ENCODE results near the gene DEPDC5. TPM values are rescaled to one million over a fixed set of nuclear protein-coding genes. Genes with fewer than 3 reads are reported as not detected.

Gene DEPDC5
- total RNA-seq, 1 experiment from 2014 or later: 39.3 TPM

GRCh38 chr22:31839986-31840385, 86.2 kb downstream of the DEPDC5 start:
- no TSS peak for BruUV-seq (replicated peaks)
- no peak for DNase-seq (ENCODE audit: low spot score)
- intact Hi-C loops (cut with micrococcal nuclease; ENCODE audit: unreplicated experiment): no loop called here
- ChIA-PET CTCF (no interaction called here), POLR2A (ENCODE audit: low non-redundant PET) (no interaction called here)
- no peaks in the 10 kb centered on the region for H3K27me3 ChIP-seq (replicated peaks; ENCODE audit: insufficient read depth, low read depth, low read length, poor library complexity)
- H3K4me3 ChIP-seq (ENCODE audit: low read depth, low read length, poor library complexity, severe bottlenecking): no peak overlapping the region
- H3K9me3 ChIP-seq (ENCODE audit: low read depth, low read length, poor library complexity, severe bottlenecking): no peaks in the 10 kb centered on the region
- no peaks in the 10 kb centered on the region for H3K4me1 ChIP-seq (ENCODE audit: insufficient read depth, low read length, poor library complexity, severe bottlenecking)
- peaks cover 17% of the 10 kb centered on the region for H3K36me3 ChIP-seq (ENCODE audit: insufficient read depth, low read length, poor library complexity, severe bottlenecking)
- TF ChIP-seq CTCF (conservative IDR thresholded peaks at IDR 0.05; ENCODE audit: low read depth, low read length) (no peak), EZH2 (IDR thresholded peaks at IDR 0.05; ENCODE audit: borderline replicate concordance, low read depth, low read length, poor library complexity, severe bottlenecking) (no peak)
- H3K27ac ChIP-seq (ENCODE audit: low read depth, low read length, poor library complexity, severe bottlenecking): no peak overlapping the region

GRCh38 chr22:31840585-31840984, 86.8 kb downstream of the DEPDC5 start:
- ChIA-PET CTCF (no interaction called here), POLR2A (ENCODE audit: low non-redundant PET) (no interaction called here)
- DNase-seq (ENCODE audit: low spot score): no peak
- H3K36me3 ChIP-seq (ENCODE audit: insufficient read depth, low read length, poor library complexity, severe bottlenecking): peaks cover 23% of the 10 kb centered on the region
- H3K4me3 ChIP-seq (ENCODE audit: low read depth, low read length, poor library complexity, severe bottlenecking): no peak overlapping the region
- H3K4me1 ChIP-seq (ENCODE audit: insufficient read depth, low read length, poor library complexity, severe bottlenecking): no peaks in the 10 kb centered on the region
- no peaks in the 10 kb centered on the region for H3K27me3 ChIP-seq (replicated peaks; ENCODE audit: insufficient read depth, low read depth, low read length, poor library complexity)
- H3K9me3 ChIP-seq (ENCODE audit: low read depth, low read length, poor library complexity, severe bottlenecking): no peaks in the 10 kb centered on the region
- no TSS peak for BruUV-seq (replicated peaks)
- H3K27ac ChIP-seq (ENCODE audit: low read depth, low read length, poor library complexity, severe bottlenecking): no peak overlapping the region
- intact Hi-C loops (cut with micrococcal nuclease; ENCODE audit: unreplicated experiment): no loop called here
- TF ChIP-seq CTCF (conservative IDR thresholded peaks at IDR 0.05; ENCODE audit: low read depth, low read length): no peak
- TF ChIP-seq EZH2 (IDR thresholded peaks at IDR 0.05; ENCODE audit: borderline replicate concordance, low read depth, low read length, poor library complexity, severe bottlenecking): no peak

- peaks cover 22% of the 10 kb centered on the region for H3K36me3 ChIP-seq (ENCODE audit: insufficient read depth, low read length, poor library complexity, severe bottlenecking)
- CTCF ChIA-PET: no interaction called here
- BruUV-seq (replicated peaks): no TSS peak
- TF ChIP-seq EZH2 (IDR thresholded peaks at IDR 0.05; ENCODE audit: borderline replicate concordance, low read depth, low read length, poor library complexity, severe bottlenecking) (no peak), CTCF (conservative IDR thresholded peaks at IDR 0.05; ENCODE audit: low read depth, low read length) (no peak)
- no peaks in the 10 kb centered on the region for H3K4me1 ChIP-seq (ENCODE audit: insufficient read depth, low read length, poor library complexity, severe bottlenecking)
- POLR2A ChIA-PET (ENCODE audit: low non-redundant PET): no interaction called here
- H3K9me3 ChIP-seq (ENCODE audit: low read depth, low read length, poor library complexity, severe bottlenecking): no peaks in the 10 kb centered on the region
- no peak overlapping the region for H3K27ac ChIP-seq (ENCODE audit: low read depth, low read length, poor library complexity, severe bottlenecking)
- no peaks in the 10 kb centered on the region for H3K27me3 ChIP-seq (replicated peaks; ENCODE audit: insufficient read depth, low read depth, low read length, poor library complexity)
- no peak overlapping the region for H3K4me3 ChIP-seq (ENCODE audit: low read depth, low read length, poor library complexity, severe bottlenecking)
- intact Hi-C loops (cut with micrococcal nuclease; ENCODE audit: unreplicated experiment): no loop called here
- DNase-seq (ENCODE audit: low spot score): no peak
Measured at GRCh38 chr22:31841078-31841827, 87.4 kb downstream of the DEPDC5 start.

Measured in A673 (cell line).